GM12891 (cell line): ENCODE data around the gene LMO1.

Experiments used
- POLR2A ChIP-seq: IDR thresholded peaks from 2 replicates; pipeline ENCODE4 v1.6.1; 2011; ENCODE audit warnings: low read depth, low read length, control low read depth
- TAF1 ChIP-seq: IDR thresholded peaks from 2 replicates; pipeline ENCODE4 v1.6.1; 2011; ENCODE audit warnings: low read depth, low read length, control low read depth

DNA sequence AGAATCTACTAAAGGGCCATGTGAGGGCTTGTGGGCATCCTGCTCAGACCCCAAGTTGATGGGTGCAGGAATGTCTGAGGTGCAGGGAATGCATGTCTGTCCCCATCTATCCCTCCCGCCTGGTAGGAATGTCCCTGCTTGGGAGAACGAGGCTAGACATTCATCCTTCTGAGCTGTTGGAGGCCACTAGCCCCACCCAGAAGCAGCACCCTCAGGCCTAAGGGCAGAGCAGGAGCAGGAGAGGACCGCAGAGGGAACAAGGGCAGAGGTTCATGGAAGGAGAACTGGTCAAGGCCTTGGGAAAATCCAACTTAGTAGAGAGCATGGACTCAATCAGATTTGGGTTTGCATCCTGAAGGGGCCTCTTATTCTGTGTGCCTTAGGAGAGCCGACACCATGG is 22.1 kb upstream of the LMO1 start:
- no peak for TF ChIP-seq POLR2A
- TF ChIP-seq TAF1: no peak
